Measurements from ENCODE around the gene RGS5.

DNA sequence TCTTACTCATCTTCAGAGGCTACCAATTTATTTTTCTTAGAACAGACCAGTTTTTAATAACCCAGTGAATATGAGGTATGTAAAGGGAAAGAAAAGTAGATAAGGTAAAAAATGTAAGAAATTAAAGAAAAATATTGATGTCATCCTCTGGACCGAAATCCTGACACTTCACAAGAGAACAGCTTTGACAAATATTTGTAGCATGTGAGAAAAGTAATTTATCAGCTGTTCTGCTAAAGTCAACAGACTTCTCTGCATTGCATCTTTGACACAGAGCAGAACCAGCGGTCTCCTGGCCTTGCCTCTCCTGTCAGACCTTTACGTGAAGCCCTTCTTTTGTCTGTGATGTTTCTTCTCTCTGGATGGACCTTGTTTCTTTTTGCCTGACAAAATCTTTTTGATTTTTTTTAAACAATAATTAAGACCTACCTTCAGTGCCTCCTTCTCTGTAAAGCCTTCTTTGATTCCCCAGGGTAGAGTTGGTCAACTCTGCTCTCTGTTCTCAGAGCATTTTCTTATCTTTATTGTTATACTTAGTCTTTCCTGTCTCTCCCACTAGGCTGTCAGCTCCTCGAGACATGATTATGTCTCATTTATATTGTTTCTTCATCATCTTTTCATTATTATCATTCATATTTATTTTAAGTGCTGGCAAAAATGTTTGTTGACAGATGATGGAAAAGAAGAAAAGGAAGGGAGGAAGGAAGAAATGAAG, 98.2 kb downstream of the RGS5 start:
- TF ChIP-seq, protein P1, sequence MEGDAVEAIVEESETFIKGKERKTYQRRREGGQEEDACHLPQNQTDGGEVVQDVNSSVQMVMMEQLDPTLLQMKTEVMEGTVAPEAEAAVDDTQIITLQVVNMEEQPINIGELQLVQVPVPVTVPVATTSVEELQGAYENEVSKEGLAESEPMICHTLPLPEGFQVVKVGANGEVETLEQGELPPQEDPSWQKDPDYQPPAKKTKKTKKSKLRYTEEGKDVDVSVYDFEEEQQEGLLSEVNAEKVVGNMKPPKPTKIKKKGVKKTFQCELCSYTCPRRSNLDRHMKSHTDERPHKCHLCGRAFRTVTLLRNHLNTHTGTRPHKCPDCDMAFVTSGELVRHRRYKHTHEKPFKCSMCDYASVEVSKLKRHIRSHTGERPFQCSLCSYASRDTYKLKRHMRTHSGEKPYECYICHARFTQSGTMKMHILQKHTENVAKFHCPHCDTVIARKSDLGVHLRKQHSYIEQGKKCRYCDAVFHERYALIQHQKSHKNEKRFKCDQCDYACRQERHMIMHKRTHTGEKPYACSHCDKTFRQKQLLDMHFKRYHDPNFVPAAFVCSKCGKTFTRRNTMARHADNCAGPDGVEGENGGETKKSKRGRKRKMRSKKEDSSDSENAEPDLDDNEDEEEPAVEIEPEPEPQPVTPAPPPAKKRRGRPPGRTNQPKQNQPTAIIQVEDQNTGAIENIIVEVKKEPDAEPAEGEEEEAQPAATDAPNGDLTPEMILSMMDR (conservative IDR thresholded peaks at IDR 0.05): no peak
- no peak for TF ChIP-seq EZH2 (IDR thresholded peaks at IDR 0.05; ENCODE audit: low read depth)

All from PC-9 (cell line).